KG1 (cell line): ENCODE measurements around the gene CCDC28A.

ENCODE experiments used
- DNase-seq: peaks from one replicate; lab custom pipeline; 2025; lab: John Stamatoyannopoulos, UW

Gene CCDC28A

GRCh38 chr6:138833816-138834539, 60.4 kb downstream of the CCDC28A start:
- DNase-seq = no peak

GRCh38 chr6:138837246-138837645, 63.7 kb downstream of the CCDC28A start:
- DNase-seq = no peak
